Brain microvascular endothelial cell (primary cell): Measurements from ENCODE around the gene PAK4.

ENCODE experiments used
- DNase-seq: peaks from one replicate; pipeline ENCODE4 v3.0.0-alpha.2; 2020
- H3K27ac ChIP-seq: fragments of 250-450 bp; sonication (Bioruptor Pico); 2 replicates; pipeline ENCODE4 v1.5.1; 2020; ENCODE audit warnings: mild to moderate bottlenecking, moderate library complexity
- H3K27me3 ChIP-seq: fragments of 250-450 bp; sonication (Bioruptor Pico); replicated peaks from 2 replicates; pipeline ENCODE4 v1.5.1; 2020; ENCODE audit warnings: mild to moderate bottlenecking
- H3K36me3 ChIP-seq: fragments of 250-450 bp; sonication (Bioruptor Pico); replicated peaks from 2 replicates; pipeline ENCODE4 v1.5.1; 2020; ENCODE audit warnings: mild to moderate bottlenecking
- H3K4me3 ChIP-seq: 2 replicates; pipeline ENCODE4 v1.5.1; 2011; ENCODE audit warnings: low read depth, mild to moderate bottlenecking, control low read depth, low read length, moderate library complexity
- in situ Hi-C: cut with HindIII; loops from 2 replicates; pipeline ENCODE4 v1.10.0; 2017; ENCODE audit warnings: low sequenced_read_pairs, low pct_ligation_motif_present
- TF ChIP-seq, protein P1 (sequence below): IDR thresholded peaks from 2 replicates; pipeline ENCODE4 v1.5.1; 2011; ENCODE audit warnings: low read depth, mild to moderate bottlenecking, moderate library complexity, low read length, control low read depth, inconsistent platforms; ENCODE audit errors: missing control alignments

The PAK4 gene

DNA sequence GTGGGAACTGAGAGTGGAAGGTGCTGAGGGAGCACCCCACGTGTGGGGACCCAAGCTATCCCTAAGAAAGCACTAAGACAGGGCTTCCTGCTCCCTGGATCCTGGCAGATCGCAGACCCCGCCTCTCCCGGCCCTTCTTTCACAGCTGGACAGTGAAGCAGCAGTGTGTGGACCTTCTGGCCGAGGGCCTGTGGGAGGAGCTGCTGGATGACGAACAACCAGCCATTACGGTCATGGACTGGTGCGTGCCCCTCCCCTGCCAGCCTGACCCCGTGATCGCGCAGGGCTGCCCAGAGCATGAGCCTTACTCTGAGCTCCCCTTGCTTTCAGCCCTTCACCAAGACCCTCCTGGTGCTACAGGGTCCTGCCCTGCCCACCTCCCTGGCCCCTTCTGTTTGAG, 73.4 kb downstream of the PAK4 start:
- Histone ChIP-seq H3K4me3 (no peak overlapping the region), H3K27ac (no peak overlapping the region), H3K27me3 (peaks cover 48% of the 10 kb centered on the region), H3K36me3 (no peaks in the 10 kb centered on the region)
- no peak for DNase-seq
- in situ Hi-C loops = no loop called here
- TF ChIP-seq, protein P1, sequence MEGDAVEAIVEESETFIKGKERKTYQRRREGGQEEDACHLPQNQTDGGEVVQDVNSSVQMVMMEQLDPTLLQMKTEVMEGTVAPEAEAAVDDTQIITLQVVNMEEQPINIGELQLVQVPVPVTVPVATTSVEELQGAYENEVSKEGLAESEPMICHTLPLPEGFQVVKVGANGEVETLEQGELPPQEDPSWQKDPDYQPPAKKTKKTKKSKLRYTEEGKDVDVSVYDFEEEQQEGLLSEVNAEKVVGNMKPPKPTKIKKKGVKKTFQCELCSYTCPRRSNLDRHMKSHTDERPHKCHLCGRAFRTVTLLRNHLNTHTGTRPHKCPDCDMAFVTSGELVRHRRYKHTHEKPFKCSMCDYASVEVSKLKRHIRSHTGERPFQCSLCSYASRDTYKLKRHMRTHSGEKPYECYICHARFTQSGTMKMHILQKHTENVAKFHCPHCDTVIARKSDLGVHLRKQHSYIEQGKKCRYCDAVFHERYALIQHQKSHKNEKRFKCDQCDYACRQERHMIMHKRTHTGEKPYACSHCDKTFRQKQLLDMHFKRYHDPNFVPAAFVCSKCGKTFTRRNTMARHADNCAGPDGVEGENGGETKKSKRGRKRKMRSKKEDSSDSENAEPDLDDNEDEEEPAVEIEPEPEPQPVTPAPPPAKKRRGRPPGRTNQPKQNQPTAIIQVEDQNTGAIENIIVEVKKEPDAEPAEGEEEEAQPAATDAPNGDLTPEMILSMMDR = no peak

DNA sequence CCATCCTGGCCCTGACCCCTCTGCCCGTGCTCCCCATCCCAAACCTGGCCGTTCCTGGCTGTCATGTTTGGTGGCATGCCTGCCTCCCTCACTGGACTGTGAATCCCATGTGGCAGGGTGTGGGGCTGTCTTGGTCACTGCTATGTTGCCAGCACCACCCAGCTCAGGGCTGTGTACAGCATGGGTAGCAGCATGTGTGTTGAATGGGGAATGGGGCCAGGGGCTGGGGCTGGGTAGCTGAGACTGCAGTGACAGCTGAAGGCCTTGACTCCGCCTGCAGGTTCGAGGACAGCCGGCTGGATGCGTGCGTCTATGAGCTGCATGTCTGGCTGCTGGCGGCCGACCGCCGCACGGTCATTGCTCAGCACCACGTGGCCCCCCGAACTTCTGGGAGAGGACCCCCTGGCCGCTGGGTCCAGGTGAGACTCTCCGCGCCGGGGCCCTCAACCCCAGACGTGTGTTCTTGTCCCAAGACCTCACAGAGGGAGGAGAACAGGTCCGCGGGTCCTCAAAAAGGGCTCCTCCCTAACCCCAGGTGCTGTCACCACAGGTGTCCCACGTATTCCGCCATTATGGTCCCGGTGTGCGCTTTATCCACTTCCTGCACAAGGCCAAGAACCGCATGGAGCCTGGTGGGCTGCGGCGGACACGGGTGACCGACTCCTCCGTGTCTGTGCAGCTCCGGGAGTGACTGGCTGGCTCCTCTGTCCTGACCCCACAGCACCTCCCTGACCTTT, 74.6 kb downstream of the PAK4 start:
- no peak for DNase-seq
- Histone ChIP-seq H3K27ac (no peak overlapping the region), H3K27me3 (peaks cover 52% of the 10 kb centered on the region), H3K36me3 (no peaks in the 10 kb centered on the region), H3K4me3 (no peak overlapping the region)
- in situ Hi-C loops = no loop called here
- TF ChIP-seq, protein P1 = no peak

DNA sequence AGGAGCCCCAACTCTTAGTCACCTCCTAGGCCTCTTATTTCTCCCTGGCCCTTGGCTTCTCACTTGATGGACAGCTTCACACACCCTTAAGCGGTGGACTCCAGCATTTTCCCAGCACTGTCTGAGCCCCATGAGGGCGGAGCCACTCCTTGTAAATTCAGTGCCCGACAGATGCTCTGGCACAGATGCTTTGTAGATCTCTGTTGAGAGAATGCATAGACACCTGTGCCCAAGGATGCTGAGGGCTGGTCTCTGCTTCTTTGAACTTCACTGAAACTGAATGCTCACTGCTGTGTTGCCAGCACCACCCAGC, 75.2 kb downstream of the PAK4 start:
- Histone ChIP-seq H3K27me3 (peaks cover 51% of the 10 kb centered on the region), H3K36me3 (no peaks in the 10 kb centered on the region), H3K4me3 (no peak overlapping the region), H3K27ac (no peak overlapping the region)
- no peak for DNase-seq
- TF ChIP-seq, protein P1 = no peak
- in situ Hi-C loops = no loop called here

DNA sequence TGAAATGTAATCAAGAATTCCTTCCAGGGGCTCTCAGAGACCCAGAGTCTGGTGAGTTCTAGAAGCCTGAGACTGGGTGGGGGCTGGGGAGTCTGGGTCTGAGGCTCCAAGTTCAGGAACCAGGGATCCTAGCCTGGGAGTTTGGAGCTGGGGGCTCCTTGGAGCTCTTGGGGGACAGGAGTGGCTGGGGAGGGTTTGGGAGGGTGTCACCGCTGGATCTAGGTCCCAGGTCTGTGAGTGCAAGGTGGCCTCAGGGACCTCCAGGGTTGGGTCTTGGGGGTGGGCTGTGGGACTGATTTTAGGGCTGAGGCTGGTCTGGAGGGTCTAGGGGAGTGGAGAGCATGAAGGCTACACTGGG, 77.4 kb downstream of the PAK4 start:
- in situ Hi-C loops = no loop called here
- TF ChIP-seq, protein P1 = no peak
- peaks cover 30% of the 10 kb centered on the region for H3K27me3 ChIP-seq
- DNase-seq = no peak
- H3K4me3 ChIP-seq = no peak overlapping the region
- no peaks in the 10 kb centered on the region for H3K36me3 ChIP-seq
- no peak overlapping the region for H3K27ac ChIP-seq

DNA sequence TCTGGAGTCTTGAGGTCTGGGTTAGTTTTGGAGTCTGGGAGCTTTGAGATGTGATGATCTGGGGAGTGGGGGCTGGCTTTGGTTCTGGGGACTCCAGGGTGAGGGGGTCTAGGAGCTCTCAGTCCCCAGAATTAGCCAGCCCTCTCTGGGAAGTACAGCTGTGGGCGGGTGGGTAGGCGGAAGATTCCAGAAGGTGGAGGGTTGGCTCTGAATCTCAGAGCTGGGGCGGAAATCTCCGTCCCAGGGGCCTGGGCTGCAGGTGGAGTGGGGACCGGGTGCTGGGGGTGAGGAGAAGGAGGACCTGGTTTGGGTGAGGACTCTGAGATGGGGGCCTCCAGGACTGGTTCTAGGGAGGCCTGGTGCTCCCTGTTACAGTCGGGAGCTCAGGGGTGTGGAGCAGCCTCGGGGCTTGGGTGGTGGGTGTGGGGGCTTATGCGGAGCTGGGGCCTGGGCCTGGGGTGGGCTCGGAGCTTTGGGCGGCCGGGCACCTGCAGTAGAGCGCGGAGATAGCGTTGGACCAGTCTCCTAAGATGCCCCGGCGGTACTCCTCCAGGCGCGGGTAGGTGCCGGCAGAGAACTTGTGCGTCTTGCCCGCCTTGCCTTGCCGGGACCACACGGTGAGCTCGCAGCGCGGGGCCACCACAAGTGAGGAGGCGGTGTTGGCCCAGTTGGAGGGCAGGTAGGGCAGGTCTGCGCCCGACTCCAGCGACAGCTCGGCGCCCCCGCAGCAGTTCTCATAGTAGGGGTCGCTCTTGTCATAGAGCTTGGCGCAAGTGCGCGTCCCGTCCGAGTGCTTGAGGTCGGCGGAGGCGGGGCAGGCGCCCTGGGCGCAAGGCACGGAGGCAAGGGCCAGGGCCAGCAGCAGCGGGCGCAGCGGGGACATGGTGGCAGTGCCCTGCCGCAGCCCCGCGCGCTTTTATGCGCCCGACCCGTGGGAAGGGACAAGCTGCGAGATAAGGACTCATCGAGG, 78.1 kb downstream of the PAK4 start, which contains the start of gene SYCN:
TSS of gene SYCN (minus strand) at position 892 of the 970 bp plus-strand sequence. CDS start at position 883, 9 bp downstream.
- H3K4me3 ChIP-seq = no peak within 1 kb of the TSS
- H3K36me3 ChIP-seq = no peaks in the 10 kb centered on the region
- DNase-seq = no peak
- in situ Hi-C loops = no loop called here
- TF ChIP-seq, protein P1 = no peak
- no peak within 1 kb of the TSS for H3K27ac ChIP-seq
- H3K27me3 ChIP-seq = peaks cover 27% of the 10 kb centered on the region
